ENCODE measurements around the gene MAML1.
A peak's percentile ranks its signal among the peaks of the same experiment; 100 is the strongest.

MAML1 gene

DNA sequence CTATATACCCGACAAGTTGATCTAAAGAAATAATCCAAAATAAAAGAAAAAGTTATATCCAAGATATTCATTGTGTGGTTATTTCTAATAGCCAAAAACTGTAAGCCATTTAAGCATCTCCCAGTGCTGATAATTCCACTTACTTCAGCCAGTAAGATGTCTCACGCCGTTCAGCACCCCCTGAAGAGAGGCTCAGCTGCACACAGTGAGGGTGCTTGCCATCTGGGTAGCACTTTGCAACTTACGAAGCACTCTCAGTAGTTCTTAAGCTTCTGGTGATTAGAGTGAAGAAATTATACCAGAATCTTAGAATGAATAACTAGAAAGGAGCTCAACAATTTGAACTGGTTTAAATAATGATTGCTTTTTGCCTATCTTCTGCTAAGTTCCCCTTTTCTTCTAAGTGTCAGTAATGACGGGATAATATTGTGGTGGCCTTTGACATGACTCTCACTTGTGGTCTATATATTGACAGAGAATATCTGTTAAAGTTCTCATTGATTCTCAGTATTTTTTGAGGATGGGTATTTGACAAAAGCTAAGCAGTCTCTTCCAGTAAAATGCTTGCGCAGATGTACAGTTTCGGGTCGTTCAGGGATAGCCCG is 35.0 kb downstream of the MAML1 start:
- no peak overlapping the region for H3K4me3 ChIP-seq (ENCODE audit: low read length)
- no peak for DNase-seq (ENCODE audit: low read depth)
- TF ChIP-seq, protein P1, sequence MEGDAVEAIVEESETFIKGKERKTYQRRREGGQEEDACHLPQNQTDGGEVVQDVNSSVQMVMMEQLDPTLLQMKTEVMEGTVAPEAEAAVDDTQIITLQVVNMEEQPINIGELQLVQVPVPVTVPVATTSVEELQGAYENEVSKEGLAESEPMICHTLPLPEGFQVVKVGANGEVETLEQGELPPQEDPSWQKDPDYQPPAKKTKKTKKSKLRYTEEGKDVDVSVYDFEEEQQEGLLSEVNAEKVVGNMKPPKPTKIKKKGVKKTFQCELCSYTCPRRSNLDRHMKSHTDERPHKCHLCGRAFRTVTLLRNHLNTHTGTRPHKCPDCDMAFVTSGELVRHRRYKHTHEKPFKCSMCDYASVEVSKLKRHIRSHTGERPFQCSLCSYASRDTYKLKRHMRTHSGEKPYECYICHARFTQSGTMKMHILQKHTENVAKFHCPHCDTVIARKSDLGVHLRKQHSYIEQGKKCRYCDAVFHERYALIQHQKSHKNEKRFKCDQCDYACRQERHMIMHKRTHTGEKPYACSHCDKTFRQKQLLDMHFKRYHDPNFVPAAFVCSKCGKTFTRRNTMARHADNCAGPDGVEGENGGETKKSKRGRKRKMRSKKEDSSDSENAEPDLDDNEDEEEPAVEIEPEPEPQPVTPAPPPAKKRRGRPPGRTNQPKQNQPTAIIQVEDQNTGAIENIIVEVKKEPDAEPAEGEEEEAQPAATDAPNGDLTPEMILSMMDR (IDR thresholded peaks at IDR 0.05; ENCODE audit: insufficient read depth, low read depth, low read length, missing control alignments) = no peak

DNA sequence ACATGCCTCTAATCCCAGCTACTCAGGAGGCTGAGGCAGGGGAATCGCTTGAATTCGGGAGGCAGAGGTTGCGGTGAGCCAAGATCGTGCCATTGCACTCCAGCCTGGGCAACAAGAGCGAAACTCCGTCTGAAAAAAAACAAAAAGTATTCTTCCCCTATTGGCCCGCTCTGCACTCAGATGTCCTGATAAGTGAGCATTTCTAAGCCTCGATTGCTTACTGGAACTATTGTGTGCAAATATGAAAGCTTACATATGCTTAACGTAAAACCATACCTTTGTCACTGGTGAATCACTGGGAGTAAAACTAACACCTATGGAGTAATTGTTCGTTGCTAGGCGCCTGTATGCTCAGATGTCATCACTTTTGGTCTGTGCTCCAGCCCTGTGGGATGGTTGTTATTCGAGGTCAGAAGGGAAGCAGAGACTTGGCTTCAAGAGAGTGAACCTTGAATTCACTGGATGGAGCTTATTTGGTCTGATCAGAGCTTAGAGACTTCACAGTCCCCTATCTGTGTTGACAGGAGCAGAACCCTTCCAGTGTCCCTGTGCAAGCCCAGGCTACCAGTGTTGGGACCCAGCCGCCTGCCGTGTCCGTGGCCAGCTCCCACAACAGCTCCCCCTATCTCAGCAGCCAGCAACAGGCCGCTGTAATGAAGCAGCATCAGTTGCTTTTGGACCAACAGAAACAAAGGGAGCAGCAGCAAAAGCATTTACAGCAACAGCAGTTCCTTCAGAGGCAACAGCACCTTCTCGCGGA is 35.9 kb downstream of the MAML1 start:
- no peak overlapping the region for H3K4me3 ChIP-seq (ENCODE audit: low read length)
- TF ChIP-seq, protein P1 (IDR thresholded peaks at IDR 0.05; ENCODE audit: insufficient read depth, low read depth, low read length, missing control alignments) = no peak
- DNase-seq (ENCODE audit: low read depth) = peak; percentile 21

DNA sequence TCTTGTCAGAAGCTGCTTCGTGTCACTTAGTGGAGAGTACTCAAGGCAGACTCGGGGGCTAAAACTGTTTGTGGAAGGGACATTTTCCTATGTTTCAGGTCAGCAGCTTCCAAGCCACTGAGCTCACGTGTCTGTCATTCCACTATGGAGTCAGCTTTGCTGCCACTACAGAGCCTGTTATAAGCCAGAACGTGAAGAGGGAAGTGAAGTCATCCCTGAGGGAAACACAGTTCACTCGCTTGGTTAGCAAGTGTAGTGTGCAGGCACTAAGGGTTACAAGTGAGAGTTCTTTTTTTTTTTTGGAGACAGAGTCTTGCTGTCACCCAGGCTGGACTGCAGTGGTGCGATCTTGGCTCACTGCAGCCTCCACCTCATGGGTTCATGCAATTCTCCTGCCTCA is 36.6 kb downstream of the MAML1 start:
- no peak for DNase-seq (ENCODE audit: low read depth)
- H3K4me3 ChIP-seq (ENCODE audit: low read length) = no peak overlapping the region
- TF ChIP-seq, protein P1 (IDR thresholded peaks at IDR 0.05; ENCODE audit: insufficient read depth, low read depth, low read length, missing control alignments) = no peak

DNA sequence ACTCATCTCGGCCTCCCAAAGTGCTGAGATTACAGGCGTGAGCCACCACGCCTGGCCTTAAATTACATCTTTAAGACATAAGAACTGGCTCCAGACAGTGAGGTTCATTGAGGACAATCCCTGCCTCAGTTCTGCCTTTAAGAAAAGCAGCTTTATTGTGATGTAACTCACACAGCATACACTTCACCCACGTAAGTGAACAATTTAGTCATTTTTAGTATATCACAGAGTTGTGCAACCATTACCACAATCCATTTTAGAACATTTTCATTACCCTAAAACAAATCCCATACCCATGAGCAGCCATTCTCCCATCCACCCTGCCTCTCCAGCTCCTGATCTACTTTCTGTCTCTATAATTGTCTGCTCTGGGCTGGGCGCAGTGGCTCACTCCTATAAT is 37.2 kb downstream of the MAML1 start:
- TF ChIP-seq, protein P1 (IDR thresholded peaks at IDR 0.05; ENCODE audit: insufficient read depth, low read depth, low read length, missing control alignments) = no peak
- H3K4me3 ChIP-seq (ENCODE audit: low read length) = no peak overlapping the region
- DNase-seq (ENCODE audit: low read depth) = no peak

DNA sequence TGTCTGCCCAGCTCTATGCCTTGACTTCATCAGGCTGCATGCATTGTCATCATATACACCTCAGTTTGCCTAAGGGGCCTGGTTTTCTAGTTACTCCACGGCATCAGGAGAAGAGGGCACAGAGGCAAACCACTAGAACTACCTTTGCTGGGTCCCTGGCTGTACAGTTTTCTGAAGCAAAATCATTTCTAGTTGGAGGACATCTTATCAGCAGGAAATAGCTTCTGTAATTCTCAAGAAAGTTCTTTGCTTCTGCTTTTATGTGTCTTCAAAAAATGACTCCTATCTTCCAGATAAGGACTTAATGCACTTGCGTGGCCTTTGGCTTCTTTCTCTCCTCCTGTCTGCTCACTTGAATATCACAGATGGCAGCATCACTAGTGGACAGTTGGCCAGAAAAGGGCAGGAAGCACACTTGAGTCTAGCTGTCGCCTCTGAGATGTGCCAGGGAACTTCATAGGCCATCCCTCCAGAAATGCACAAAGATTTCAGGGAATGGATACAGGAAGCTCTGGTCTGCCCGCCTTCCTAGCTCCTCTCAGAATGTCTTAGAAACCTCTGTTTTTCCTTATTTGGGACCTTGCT is 38.8 kb downstream of the MAML1 start:
- DNase-seq (ENCODE audit: low read depth) = no peak
- TF ChIP-seq, protein P1 (IDR thresholded peaks at IDR 0.05; ENCODE audit: insufficient read depth, low read depth, low read length, missing control alignments) = no peak

DNA sequence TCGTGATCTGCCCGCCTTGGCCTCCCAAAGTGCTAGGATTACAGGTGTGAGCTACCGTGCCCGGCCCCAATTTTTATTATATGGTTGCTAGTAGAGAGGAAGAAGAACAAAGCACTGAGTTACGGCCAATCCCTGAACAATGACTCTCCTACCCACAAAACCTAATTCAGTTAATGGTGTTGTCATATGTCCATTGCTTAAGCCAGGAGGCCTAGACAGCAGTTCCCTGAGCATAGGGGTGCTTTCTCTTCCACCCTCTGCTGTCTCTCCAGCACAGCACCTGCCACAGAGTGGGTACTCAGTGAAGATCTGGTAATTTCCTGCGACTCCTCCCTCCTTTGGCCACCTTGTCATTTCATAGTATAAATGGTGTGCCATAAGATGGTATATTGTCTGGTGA is 39.7 kb downstream of the MAML1 start:
- DNase-seq (ENCODE audit: low read depth) = no peak
- TF ChIP-seq, protein P1 (IDR thresholded peaks at IDR 0.05; ENCODE audit: insufficient read depth, low read depth, low read length, missing control alignments) = no peak
- no peak overlapping the region for H3K4me3 ChIP-seq (ENCODE audit: low read length)

More for the DNA sequence above, 38.8 kb downstream of the MAML1 start:
- H3K4me3 ChIP-seq (ENCODE audit: low read length) = no peak overlapping the region
